ENCODE data around the gene TNIP1. TPM values are rescaled to one million over a fixed set of nuclear protein-coding genes. Genes with fewer than 3 reads are reported as not detected.

Gene TNIP1
- total RNA-seq, 1 donor from 2014 or later = 54.6 TPM

DNA sequence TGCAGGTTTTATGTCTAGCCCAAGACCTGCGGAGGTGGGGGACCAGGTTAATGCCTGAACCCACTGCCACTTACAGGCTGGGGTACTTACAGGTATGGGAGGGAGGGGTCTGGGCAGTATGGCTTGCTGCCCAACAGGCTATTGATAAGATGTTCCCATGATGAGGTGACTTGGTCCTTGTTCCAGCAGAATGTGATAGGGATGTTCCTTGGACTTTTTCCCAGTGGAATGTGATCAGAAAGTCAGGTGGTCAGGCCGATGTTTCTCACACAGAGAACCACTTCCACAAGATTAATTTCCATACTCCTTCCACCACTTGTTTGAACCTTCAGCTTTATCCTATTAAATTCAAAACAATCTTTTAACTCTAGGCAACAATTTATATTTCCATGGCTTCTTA, 87.4 kb downstream of the TNIP1 start:
- Histone ChIP-seq H3K4me3 (no peak overlapping the region), H3K27ac (no peak overlapping the region), H3K27me3 (no peaks in the 10 kb centered on the region), H3K4me1 (no peaks in the 10 kb centered on the region), H3K36me3 (no peaks in the 10 kb centered on the region), H3K9me3 (no peaks in the 10 kb centered on the region)
- no peak for TF ChIP-seq CTCF (IDR thresholded peaks at IDR 0.05)
- intact Hi-C loops (cut with DNase I) = no loop called here
- no peak for DNase-seq (ENCODE audit: low spot score in 2 of 2)

- intact Hi-C loops (cut with DNase I) = no loop called here
- no peaks in the 10 kb centered on the region for H3K27me3 ChIP-seq
- H3K9me3 ChIP-seq = no peaks in the 10 kb centered on the region
- H3K4me3 ChIP-seq = no peak overlapping the region
- no peak for DNase-seq (ENCODE audit: low spot score in 2 of 2)
- no peak for TF ChIP-seq CTCF (IDR thresholded peaks at IDR 0.05)
- no peaks in the 10 kb centered on the region for H3K4me1 ChIP-seq
- no peak overlapping the region for H3K27ac ChIP-seq
- no peaks in the 10 kb centered on the region for H3K36me3 ChIP-seq
Observed at GRCh38 chr5:150992705-150993104, 88.1 kb downstream of the TNIP1 start.

DNA sequence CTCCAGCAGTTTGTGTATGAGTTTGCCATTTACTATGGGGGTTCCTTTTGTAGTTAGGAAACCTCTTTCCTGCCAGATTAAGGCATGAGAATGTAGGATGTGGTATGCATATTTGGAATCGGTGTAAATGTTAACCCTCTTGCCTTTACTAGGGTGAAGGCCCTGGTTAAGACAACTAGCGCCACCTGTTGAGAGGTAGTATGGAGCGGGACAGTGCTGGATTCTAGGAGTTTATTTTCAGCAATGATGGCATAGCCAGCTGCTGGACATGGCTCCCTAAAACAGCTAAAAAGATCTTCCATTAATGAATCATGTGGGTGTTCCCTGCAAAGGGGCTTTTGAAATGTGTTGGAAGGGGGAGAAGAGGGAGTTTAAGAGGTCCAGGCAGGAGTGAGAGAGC, 91.1 kb downstream of the TNIP1 start:
- no peak for DNase-seq (ENCODE audit: low spot score in 2 of 2)
- H3K4me3 ChIP-seq = no peak overlapping the region
- H3K27ac ChIP-seq = no peak overlapping the region
- H3K4me1 ChIP-seq = no peaks in the 10 kb centered on the region
- no peaks in the 10 kb centered on the region for H3K36me3 ChIP-seq
- no peaks in the 10 kb centered on the region for H3K9me3 ChIP-seq
- intact Hi-C loops (cut with DNase I) = no loop called here
- H3K27me3 ChIP-seq = no peaks in the 10 kb centered on the region
- TF ChIP-seq CTCF (IDR thresholded peaks at IDR 0.05) = no peak

- Histone ChIP-seq H3K36me3 (no peaks in the 10 kb centered on the region), H3K9me3 (peaks cover 0 to 7% of the 10 kb centered on the region in 2 donors), H3K4me3 (no peak overlapping the region), H3K27me3 (no peaks in the 10 kb centered on the region), H3K4me1 (no peaks in the 10 kb centered on the region), H3K27ac (no peak overlapping the region)
- no peak for DNase-seq (ENCODE audit: low spot score in 2 of 2)
- TF ChIP-seq CTCF (IDR thresholded peaks at IDR 0.05) = no peak
- intact Hi-C loops (cut with DNase I) = no loop called here
Observed at GRCh38 chr5:150987746-150988145, 93.1 kb downstream of the TNIP1 start.

Other genes with a start within 250 kb of the TNIP1 start
- not detected for gene IRGM, start 234.5 kb downstream of the TNIP1 start, total RNA-seq
- gene ZNF300, start 176.1 kb downstream of the TNIP1 start, total RNA-seq = 2.9 TPM
- gene GPX3, start 60.4 kb downstream of the TNIP1 start, total RNA-seq = 2,056 TPM
- gene ANXA6, start 76.7 kb upstream of the TNIP1 start, total RNA-seq = 334 TPM
- 101 TPM for gene CCDC69, start 143.1 kb upstream of the TNIP1 start, total RNA-seq
- gene GM2A, start 172.2 kb upstream of the TNIP1 start, total RNA-seq = 15.0 TPM
- gene SLC36A3, start 222.7 kb upstream of the TNIP1 start, total RNA-seq = not detected